GM19193 (cell line): ENCODE data around the gene ING1.

Experiments used
- POLR2A ChIP-seq: IDR thresholded peaks from 4 replicates; pipeline ENCODE4 v1.6.1; 2011; ENCODE audit not compliant: insufficient read depth, insufficient read length; ENCODE audit errors: extremely low read depth

The ING1 gene

DNA sequence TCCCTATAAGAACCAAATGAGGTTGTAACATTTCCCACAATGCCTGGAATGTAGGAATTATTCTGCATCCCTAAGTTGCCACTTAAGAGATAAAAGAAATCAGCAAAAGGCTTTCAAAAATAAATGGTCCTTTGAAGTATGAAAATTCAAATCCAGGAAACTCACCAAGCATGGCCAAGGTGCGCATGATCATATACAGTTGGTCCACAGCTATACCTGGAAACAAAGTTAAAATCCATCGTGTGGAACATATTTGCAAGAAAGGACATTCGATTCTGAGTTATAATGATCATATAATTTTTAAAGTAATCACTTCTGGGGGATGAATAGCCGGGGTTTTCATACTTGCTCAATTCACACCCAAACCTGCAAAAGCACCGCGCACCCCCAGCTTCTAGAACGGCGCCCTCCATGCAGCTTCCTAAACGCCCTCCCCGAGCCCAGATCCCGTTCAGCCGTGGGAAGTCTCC, 8.1 kb upstream of the ING1 start:
- no peak for TF ChIP-seq POLR2A

DNA sequence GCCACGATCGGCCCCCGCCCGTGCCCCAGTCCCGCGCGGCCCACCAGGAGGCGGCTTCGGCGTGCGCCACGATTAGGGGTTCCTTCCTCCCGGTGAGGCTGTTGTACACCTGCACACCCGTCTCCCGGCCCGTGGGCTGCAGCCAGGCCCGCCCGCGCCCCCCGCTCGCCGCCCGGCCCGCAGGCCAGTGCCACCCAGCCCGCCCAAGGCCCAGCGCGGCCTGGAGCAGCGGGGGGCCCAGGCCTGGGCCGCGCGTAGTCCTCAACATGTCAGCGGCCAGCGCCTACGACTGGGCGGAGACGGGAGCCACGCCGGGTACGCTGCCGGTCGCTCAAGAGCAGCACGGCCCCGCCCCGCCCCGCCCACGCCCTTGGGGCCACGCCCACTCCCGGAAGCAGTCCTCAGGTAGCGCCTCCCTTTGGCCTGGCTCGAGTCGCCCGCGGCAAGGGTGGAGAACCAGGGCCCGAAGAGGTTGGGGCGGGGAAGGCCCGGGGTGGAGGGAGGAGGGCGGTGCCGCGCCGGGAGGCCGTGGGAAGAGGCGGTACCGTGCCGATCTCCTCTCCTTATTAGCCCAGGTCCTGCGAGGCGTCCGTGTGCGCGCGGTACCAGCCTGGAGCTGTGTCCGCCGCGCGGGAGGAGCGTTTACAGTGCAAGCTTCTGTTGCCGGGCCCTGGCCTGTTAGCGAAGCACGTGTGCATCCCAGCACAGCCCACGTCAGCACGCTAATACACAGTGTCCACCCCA, 7.5 kb upstream of the ING1 start, which contains the start of gene CARS2:
TSS of gene CARS2 (minus strand) at position 291 of the 744 bp plus-strand sequence. CDS start at position 268, 23 bp downstream.
- TF ChIP-seq POLR2A: peak; percentile 80

DNA sequence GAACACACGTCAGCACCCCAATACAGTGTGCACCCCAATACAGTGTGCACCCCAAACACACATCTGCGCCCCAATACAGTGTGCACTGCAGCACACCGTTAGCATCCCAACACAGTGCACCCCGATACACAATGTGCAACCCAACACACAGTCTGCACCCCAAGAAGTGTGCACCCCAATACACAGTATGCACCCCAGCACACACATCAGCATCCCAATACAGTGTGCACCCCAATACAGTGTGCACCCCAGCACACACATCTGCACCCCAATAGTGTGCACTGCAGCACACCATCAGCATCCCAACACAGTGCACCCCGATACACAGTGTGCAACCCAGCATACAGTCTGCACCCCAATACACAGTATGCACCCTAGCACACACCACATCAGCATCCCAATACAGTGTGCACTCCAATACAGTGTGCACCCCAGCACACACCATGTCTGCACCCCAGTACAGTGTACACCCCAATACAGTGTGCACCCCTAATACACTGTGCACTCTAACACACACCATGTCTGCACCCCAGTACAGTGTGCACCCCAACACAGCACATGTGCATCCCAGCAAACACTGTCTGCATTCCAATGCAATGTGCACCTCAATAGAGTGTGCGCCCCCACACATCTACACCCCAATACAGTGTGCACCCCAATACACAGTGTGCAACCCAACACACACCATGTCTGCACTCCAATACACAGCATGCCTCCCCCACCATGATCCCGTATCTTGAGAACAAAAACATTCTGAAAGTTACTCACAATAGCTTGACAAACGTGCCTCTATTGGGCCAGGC, 6.7 kb upstream of the ING1 start:
- no peak for TF ChIP-seq POLR2A

DNA sequence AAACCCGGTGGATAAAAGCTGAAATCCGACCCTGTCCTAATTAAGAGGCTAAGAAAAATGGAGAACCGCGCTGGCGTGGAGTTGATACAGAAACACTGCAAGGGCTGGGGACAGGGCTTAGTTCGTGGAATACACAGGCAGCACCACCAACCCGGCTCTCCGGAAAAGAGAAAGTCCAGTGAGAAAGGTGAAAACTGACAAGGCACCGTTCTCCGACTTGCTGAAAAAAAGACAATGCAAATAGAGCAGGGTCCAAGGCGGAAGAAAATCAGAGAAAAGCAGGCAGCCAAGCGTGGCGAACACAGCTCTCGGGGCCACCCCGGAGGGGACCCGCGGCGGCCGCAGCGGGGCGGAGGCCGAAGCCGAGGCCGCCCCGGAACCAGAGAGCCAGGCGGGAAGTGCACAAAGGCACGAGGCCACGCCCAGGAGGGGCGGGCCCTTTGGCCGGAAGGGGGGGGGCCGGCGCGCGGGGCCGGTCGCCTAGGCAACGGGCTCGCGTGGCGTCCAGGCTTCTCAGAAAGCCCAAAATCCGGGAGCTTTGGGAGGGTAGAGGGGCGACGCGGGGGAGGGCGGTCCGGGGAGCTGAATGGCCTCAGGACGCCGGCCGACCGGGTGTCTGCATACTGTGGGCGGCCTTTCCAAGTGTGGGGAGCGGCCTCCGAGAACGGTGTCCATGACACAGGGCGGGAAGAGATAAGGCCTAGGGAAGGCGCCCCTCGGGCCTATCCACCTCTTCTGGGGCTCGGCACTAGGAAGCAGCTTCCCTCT, 1.2 kb upstream of the ING1 start:
- peak; percentile 74 for TF ChIP-seq POLR2A

DNA sequence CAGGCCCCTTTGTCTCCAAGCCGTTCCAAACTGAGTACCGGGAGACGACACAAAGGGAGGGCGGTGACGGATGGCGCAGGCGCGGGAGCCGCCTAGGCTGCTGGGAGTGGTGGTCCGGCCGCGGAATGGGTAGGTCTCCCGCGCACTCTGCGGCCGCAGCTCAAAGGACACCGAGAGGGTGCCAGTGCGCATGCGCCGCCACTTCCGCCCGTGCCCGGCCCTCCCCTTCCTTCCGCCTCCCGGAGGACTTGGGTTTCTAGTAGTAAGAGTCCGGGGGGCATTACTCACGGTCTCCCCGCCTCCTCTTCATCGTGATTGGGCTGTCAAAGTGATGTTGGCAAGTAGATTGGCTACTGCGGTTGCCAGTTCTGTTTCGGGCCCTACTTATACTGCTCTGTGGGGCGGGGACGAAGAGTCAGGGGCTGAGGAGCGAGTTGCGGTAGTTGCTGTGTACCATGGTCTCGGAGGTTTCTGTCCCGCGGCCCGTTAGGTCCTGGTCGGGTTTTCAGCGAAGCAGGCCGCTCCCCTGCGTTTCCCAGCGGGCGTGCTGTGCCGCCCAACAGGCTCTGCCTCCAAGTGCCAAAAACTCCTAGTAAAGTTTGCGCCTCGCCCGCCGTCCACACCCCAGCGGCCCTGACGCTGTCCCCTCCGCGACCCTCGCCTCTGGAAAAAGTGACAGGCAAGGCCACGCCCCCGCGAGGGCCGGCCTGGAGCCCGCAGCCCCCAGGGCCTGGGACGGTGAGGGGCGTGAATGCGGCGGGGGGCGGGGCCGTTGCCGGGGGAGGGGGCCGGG, 455 bp upstream of the ING1 start:
- TF ChIP-seq POLR2A: peak; percentile 100

DNA sequence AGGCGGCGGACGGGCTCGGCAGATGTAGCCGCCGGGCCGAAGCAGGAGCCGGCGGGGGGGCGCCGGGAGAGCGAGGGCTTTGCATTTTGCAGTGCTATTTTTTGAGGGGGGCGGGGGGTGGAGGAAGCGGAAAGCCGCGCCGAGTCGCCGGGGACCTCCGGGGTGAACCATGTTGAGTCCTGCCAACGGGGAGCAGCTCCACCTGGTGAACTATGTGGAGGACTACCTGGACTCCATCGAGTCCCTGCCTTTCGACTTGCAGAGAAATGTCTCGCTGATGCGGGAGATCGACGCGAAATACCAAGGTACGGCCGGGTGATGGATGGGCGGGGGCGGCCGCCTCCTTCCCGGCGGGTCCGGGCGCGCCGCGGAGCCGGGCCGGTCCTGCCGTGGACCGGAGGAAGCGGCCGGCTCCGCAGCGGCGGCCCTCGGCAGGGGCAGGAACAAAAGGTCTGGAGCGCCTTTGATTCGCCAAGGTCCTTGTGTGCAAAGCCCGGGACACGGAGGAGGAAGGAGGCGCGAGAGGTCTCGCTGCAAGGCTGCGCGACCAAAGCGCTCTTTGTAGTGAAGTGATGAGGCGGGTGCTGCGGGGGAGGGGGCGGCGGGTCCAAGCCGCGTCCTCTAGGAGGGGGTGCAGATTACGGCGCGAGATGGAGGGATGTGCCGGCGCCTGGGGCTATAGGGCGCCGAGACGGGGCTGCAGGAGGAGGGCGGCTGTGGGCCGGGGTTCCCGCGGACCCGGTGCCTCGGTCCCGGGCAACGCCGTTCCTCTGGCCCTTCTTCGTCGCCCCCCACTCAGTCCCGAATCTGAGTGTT, 689 bp downstream of the ING1 start:
- no peak for TF ChIP-seq POLR2A

DNA sequence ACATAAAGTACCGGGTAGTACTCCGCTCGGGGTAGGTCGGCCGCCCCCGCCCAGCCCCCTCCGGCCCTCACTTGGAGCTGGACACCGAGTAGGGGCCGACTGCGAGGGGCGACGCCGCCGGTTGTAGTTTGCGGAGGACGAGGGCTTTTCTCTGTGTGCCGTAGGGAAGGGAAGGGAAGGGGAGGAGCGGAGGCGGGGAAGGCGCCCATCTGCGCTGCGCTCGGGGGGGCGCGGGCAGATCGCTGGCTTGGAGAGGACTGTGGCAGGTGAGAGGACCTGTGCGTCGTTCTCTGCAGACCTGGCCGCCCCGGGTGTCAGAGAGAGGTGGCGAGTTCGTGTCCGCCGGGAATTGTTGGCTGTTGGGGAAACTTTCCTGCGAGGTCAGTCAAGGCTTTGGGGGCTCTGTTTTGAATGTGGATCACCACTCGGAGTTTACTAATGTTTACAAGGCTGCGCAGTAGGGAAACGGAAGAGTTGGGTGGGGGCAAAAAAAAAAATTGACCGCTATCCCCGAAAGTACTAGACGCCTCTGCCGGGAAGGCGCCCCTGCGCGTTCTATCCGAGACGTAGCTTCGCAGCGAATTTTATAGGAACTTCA, 1.4 kb downstream of the ING1 start:
- peak; percentile 100 for TF ChIP-seq POLR2A

DNA sequence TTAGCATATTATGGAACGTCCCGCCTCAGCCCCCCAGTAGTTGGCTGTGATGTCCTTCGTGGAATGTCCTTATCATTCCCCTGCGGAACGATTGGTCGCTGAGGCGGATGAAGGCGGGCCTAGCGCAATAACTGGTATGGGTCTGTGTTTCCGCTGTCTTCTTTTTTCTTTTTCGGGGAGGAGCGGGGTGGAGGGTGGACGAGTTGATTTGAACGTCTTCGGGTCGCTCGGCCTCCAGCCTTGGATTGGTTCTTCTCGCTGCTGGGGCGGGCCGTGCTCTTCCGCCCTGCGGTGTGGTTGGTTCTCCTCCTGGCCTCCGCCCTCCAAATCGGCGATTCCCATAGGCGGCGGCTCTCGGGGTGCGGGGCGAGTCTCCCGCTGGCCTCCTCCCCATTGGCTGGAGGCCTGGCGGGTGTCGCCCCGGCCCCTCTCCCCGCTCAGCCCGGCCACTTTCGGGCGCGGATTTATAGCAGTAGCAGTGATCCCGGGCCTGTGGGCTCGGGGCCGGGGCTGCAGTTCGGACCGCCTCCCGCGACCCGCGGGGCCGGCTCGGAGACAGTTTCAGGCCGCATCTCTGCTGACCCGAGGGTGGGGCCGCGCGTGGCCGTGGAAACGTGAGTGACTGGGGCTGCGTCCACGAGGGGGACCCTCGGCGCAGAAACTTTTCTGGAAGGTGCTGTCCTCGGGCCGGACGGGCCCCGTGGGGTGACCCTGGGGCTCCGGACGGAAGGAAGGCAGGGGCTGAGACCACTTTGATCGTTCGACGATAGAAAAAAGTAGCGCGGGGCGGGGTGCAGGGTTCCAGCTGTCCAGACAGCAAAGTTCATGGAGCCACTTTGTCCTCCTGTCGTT, 2.1 kb downstream of the ING1 start:
- no peak for TF ChIP-seq POLR2A

DNA sequence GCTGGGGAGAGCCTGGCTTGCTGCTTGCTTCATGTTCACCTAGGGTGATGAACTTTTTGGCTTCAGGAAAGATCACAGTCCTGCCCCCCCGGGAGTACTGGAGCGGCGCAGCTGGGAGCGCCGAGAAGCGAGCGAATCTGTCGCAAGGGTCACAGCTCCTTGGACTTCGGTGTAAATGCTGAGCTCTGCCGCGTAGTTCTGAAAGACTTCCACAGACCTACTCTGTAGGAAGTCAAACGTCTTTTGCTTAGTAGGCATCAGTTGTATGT, 2.7 kb downstream of the ING1 start:
- no peak for TF ChIP-seq POLR2A

DNA sequence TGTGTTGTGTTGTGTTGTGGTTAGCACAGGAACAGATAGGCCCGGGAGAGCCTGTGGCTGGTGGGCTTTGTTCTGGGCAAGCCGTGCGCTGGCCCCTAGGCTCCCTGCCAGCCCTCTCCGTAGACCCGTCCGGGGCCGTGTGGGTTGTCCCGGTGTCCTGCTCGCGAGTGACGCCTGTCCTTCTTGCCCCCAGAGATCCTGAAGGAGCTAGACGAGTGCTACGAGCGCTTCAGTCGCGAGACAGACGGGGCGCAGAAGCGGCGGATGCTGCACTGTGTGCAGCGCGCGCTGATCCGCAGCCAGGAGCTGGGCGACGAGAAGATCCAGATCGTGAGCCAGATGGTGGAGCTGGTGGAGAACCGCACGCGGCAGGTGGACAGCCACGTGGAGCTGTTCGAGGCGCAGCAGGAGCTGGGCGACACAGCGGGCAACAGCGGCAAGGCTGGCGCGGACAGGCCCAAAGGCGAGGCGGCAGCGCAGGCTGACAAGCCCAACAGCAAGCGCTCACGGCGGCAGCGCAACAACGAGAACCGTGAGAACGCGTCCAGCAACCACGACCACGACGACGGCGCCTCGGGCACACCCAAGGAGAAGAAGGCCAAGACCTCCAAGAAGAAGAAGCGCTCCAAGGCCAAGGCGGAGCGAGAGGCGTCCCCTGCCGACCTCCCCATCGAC, 5.7 kb downstream of the ING1 start:
- no peak for TF ChIP-seq POLR2A

DNA sequence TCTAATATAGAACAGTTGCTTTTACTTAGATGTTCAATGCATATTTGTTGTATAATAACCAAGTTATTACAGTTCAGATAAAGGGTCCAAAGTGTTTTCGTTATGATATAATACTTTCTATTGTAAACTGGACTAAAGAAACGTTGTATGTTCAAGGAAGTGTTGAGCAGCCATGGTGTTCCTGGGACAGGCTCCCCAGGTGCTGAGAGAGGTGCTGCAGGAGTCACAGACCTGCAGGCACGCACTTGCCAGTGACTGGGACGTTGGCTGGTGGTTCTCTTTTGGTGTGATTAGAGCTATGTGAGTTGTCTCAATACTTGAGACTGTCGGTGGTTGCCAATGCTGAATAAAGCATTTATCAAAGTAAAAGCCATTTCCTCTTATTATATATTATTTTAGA, 9.5 kb downstream of the ING1 start:
- no peak for TF ChIP-seq POLR2A

DNA sequence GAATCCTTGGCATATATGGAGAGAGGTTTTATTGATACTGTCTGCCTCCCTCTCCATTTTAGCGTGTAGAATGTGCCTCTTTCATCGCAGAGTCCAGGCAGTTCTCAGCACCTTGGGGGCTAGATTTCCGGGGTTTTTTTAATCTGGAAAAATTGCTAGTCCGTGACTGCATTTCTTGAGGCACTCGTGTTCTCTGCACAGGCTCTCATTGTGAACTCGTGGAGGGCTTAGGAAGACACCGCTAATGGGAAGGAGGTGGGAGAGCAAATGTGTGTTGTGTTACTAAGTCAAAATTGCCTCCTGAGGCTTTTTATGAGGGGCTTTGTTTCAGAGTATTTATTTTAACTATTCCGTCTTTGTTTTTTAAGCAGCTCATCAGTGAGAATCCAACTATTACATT, 10.1 kb downstream of the ING1 start:
- no peak for TF ChIP-seq POLR2A

DNA sequence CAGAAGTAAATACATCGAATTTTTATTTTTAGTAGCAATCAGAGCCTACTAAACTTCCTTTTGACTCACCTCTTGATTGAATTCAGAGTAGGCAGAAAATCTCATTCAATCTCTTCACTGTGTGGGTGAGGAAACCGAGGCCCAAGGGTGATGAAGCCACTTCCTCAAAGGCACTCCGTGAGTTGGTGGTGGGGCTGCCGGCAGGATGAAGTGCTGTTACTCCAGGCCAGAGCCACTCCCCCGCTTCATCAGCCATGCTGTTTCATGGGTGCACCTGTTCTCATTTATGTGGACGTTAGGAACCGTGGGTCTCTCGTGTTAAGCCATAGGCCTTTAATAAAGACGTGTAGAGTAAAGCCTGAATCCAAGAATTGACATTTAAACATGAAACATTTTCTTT, 13.2 kb downstream of the ING1 start:
- TF ChIP-seq POLR2A: peak; percentile 20

DNA sequence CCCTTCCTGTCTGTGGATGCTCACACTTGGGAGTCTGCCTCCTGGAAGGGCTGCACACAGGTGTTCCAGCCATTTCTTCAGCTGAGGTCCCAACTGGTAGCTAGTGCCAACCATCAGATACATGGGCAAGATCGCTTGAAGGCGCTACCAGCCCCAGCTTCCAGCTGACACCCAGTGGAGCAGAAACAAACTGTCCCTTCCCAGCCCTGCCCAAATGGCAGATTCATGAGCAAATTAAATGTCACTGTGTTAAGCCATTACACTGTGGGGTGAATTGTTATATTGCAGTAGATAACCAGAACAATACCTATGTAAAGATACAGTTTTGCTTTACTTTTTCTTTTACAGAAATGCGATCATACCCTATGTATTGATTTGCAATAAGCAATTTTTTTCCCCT, 17.6 kb downstream of the ING1 start:
- no peak for TF ChIP-seq POLR2A
